GM23338 (cell line): Measurements from ENCODE around the gene SMPD4. TPM values are rescaled to one million over a fixed set of nuclear protein-coding genes. Genes with fewer than 3 reads are reported as not detected.
"Not testable (repeated sequence)": the region's sequence is repeated elsewhere in the genome, so short reads cannot be mapped to it uniquely, and the experiment has no call there.

Source experiments
- ATAC-seq: fragments of 200-7000 bp; cut with Tn5 transposase; 3 replicates; pipeline ENCODE4 v1.9.1; 2020
- DNase-seq: peaks from one replicate; pipeline ENCODE4 v3.0.0-alpha.2; 2015; ENCODE audit warnings: low spot score
- H2AFZ ChIP-seq: fragments of 200-600 bp; sonication (generic); 2 replicates; pipeline ENCODE4 v1.8.0; 2016; ENCODE audit warnings: antibody characterized with exemption, mild to moderate bottlenecking, moderate library complexity
- H3F3A ChIP-seq: fragments of 200-600 bp; sonication (generic); replicated peaks from 2 replicates; pipeline ENCODE4 v1.8.0; 2017; ENCODE audit warnings: antibody characterized with exemption, mixed run types, low read depth
- H3K27ac ChIP-seq: fragments of 200-600 bp; sonication (generic); 2 replicates; pipeline ENCODE4 v1.6.1; 2016; ENCODE audit warnings: low read depth
- H3K27me3 ChIP-seq: fragments of 200-600 bp; sonication (generic); 2 replicates; pipeline ENCODE4 v1.8.0; 2016; ENCODE audit warnings: mild to moderate bottlenecking, mixed run types, moderate library complexity; ENCODE audit not compliant: insufficient read depth
- H3K36me3 ChIP-seq: fragments of 200-600 bp; sonication (generic); 2 replicates; pipeline ENCODE4 v1.8.0; 2016; ENCODE audit warnings: mild to moderate bottlenecking; ENCODE audit not compliant: insufficient read depth
- H3K4me1 ChIP-seq: fragments of 200-600 bp; sonication (generic); 2 replicates; pipeline ENCODE4 v1.8.0; 2016; ENCODE audit warnings: mild to moderate bottlenecking, moderate library complexity; ENCODE audit not compliant: insufficient read depth
- H3K4me2 ChIP-seq: fragments of 200-600 bp; sonication (generic); 2 replicates; pipeline ENCODE4 v1.7.1; 2017; ENCODE audit warnings: mixed run types
- H3K4me3 ChIP-seq: fragments of 200-600 bp; sonication (generic); 2 replicates; pipeline ENCODE4 v1.6.1; 2016; ENCODE audit warnings: mixed run types
- H3K79me2 ChIP-seq: fragments of 200-600 bp; sonication (generic); replicated peaks from 2 replicates; pipeline ENCODE4 v1.8.0; 2017; ENCODE audit warnings: mild to moderate bottlenecking; ENCODE audit not compliant: insufficient read depth
- H3K9me2 ChIP-seq: fragments of 200-600 bp; sonication (generic); 2 replicates; pipeline ENCODE4 v1.8.0; 2017; ENCODE audit not compliant: insufficient read depth
- H4K20me1 ChIP-seq: fragments of 200-600 bp; sonication (generic); replicated peaks from 2 replicates; pipeline ENCODE4 v1.8.0; 2017; ENCODE audit warnings: mild to moderate bottlenecking; ENCODE audit not compliant: insufficient read depth
- H3K27ac Mint-ChIP-seq: 2 replicates; pipeline ENCODE4 v1.8.0; 2020; ENCODE audit warnings: inconsistent platforms, mild to moderate bottlenecking, moderate library complexity, mixed read lengths
- H3K27me3 Mint-ChIP-seq: 3 replicates; pipeline ENCODE4 v1.8.0; 2022; ENCODE audit warnings: low read depth, mild to moderate bottlenecking, moderate library complexity, mixed read lengths, inconsistent platforms; ENCODE audit not compliant: insufficient read depth, poor library complexity
- H3K36me3 Mint-ChIP-seq: 3 replicates; pipeline ENCODE4 v1.8.0; 2021; ENCODE audit warnings: low read depth, mild to moderate bottlenecking, inconsistent platforms, moderate library complexity, mixed read lengths
- H3K4me1 Mint-ChIP-seq: 3 replicates; pipeline ENCODE4 v1.8.0; 2020; ENCODE audit warnings: mild to moderate bottlenecking, inconsistent platforms, mixed read lengths
- H3K4me3 Mint-ChIP-seq: 3 replicates; pipeline ENCODE4 v1.8.0; 2021; ENCODE audit warnings: moderate library complexity, mild to moderate bottlenecking, inconsistent platforms, mixed read lengths
- H3K9me3 Mint-ChIP-seq: 3 replicates; pipeline ENCODE4 v1.8.0; 2020; ENCODE audit warnings: moderate library complexity, mild to moderate bottlenecking, inconsistent platforms, mixed read lengths
- ETS1 ChIP-seq: IDR thresholded peaks from 2 replicates; pipeline ENCODE4 v1.6.1; 2016; ENCODE audit warnings: antibody characterized with exemption
- POLR2AphosphoS5 ChIP-seq: IDR thresholded peaks from 2 replicates; pipeline ENCODE4 v1.6.1; 2016; ENCODE audit warnings: antibody characterized with exemption, low read depth
- REST ChIP-seq: IDR thresholded peaks from one replicate; pipeline ENCODE4 v1.6.1; 2018; ENCODE audit warnings: antibody characterized with exemption; ENCODE audit not compliant: unreplicated experiment
- STAT1 ChIP-seq: IDR thresholded peaks from one replicate; pipeline ENCODE4 v1.6.1; 2016; ENCODE audit warnings: antibody characterized with exemption; ENCODE audit not compliant: unreplicated experiment
- polyA plus RNA-seq: library from polyadenylated mRNA; unstranded; fragments of >200 nt; fragmentation: Nextera tagmentation; extraction: Ambion mirVana; gene quantifications from 2 replicates; pipeline ENCODE4 v1.2.1, GENCODE V29; 2016
- total RNA-seq: library from RNA; depleted of rRNA; stranded (reverse); fragments of >200 nt; shearing (Covaris generic); gene quantifications from 2 replicates; pipeline ENCODE4 v1.2.3, GENCODE V29; 2014

Gene SMPD4
- total and polyA plus RNA-seq, 2 experiments from 2014 or later = 44.2 to 98.6 TPM

DNA sequence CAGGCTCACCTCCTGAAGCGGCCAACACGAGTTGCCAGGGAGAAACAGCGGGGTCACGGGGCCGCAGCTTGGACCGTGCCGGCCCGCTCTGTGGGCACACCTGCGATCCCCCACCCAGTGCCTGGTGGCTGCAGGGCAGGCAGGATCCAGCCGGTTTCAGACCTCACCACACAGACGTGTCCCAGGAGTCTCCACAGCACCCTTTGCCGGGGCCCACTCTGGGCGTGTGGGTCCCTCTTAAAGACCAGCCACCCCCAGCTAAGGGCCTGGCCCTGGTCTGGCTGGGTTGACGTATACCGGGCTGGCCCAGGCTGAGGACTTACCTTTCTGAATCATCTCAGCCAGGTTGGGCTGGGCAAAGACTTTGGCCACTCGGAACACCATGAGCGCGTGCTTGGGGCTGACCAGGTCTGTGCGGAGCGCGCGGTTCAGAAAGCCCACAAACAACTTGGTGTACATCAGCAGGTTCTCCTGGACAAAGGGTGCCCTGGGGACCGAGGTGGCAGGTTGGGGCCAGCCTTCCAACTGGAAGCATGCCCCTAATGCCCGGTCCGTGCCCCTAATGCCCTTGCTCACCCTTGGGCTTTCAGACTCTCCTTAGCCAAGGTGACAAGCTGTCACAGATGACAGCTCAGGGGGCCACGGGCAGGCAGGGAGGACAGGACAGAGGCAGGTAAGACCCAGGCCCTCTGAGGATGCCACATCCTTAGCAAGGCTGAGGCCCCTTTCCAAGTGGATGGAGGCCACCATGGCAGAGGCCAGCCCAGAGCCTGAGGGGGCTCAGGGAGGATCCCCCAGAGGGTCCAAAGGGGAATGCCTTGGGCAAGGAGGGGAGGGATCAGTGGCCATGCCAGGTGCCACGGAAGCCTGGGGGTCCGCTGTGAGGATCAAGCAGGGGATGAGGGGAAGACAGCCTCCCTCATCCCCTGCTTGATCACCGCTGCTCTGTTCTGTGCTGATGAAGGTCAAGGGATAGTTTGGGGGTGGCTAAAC lies 26.3 kb downstream of the SMPD4 start (continued):
- no peak for TF ChIP-seq POLR2AphosphoS5
- TF ChIP-seq ETS1 = no peak
- TF ChIP-seq STAT1 = no peak
- TF ChIP-seq REST = no peak

DNA sequence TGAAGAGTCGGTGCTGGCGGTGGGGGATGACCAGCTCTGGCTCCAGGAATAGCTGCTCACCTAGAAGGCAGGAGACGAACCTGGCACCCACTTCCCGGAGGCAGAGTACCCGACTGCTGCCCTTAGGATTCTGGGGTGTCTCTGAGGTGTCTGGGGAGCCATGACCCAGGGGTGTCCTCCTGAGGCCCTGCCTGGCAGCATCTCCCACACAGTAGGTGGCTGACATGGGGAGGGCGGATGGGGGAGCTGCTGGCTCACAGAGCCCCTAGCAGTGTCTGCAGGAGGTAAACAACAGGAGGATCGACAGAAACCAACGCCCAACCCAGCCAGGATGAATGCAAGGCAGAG lies 27.0 kb downstream of the SMPD4 start:
- H3K4me2 ChIP-seq, H3K4me1 Mint-ChIP-seq, H3K36me3 ChIP-seq, H4K20me1 ChIP-seq, H3K9me3 Mint-ChIP-seq, ATAC-seq, H3F3A ChIP-seq, H2AFZ ChIP-seq, H3K4me3 ChIP-seq, DNase-seq, H3K9me2 ChIP-seq, H3K27ac ChIP-seq, H3K27ac Mint-ChIP-seq, H3K4me1 ChIP-seq, H3K79me2 ChIP-seq, H3K4me3 Mint-ChIP-seq, H3K27me3 Mint-ChIP-seq, H3K27me3 ChIP-seq: not testable (repeated sequence)
- peaks cover 27% of the 10 kb centered on the region for H3K36me3 Mint-ChIP-seq

- not testable (repeated sequence) for H3K27me3 ChIP-seq, H3K4me2 ChIP-seq, H2AFZ ChIP-seq, H4K20me1 ChIP-seq, DNase-seq, ATAC-seq, H3K9me2 ChIP-seq, H3K36me3 ChIP-seq, H3F3A ChIP-seq, H3K27me3 Mint-ChIP-seq, H3K27ac ChIP-seq, H3K4me3 Mint-ChIP-seq, H3K4me1 ChIP-seq, H3K79me2 ChIP-seq, H3K4me3 ChIP-seq, H3K9me3 Mint-ChIP-seq, H3K27ac Mint-ChIP-seq, H3K4me1 Mint-ChIP-seq
- peaks cover 27% of the 10 kb centered on the region for H3K36me3 Mint-ChIP-seq
These were observed 27.5 kb downstream of the SMPD4 start for GRCh38 chr2:130153721-130154422.
